Coronary artery (tissue), 2 donors: ENCODE measurements around the gene CLDN1.

Experiments
- DNase-seq: peaks from one replicate; pipeline ENCODE4 v3.0.0-alpha.2; 2017; ENCODE audit warnings: low spot score
- H3K27ac ChIP-seq, 2 donors: fragments of 200-600 bp; sonication (generic); one replicate each; pipeline ENCODE4 v1.5.1; 2016 to 2019
- H3K4me3 ChIP-seq: fragments of 200-600 bp; sonication (generic); 2 replicates; pipeline ENCODE4 v1.5.1; 2016; ENCODE audit warnings: mild to moderate bottlenecking, moderate library complexity
- TF ChIP-seq, protein P1 (sequence below): fragments of 200-600 bp; sonication (generic); IDR thresholded peaks from one replicate; pipeline ENCODE4 v1.5.1; 2019; ENCODE audit warnings: antibody characterized with exemption

CLDN1 gene

DNA sequence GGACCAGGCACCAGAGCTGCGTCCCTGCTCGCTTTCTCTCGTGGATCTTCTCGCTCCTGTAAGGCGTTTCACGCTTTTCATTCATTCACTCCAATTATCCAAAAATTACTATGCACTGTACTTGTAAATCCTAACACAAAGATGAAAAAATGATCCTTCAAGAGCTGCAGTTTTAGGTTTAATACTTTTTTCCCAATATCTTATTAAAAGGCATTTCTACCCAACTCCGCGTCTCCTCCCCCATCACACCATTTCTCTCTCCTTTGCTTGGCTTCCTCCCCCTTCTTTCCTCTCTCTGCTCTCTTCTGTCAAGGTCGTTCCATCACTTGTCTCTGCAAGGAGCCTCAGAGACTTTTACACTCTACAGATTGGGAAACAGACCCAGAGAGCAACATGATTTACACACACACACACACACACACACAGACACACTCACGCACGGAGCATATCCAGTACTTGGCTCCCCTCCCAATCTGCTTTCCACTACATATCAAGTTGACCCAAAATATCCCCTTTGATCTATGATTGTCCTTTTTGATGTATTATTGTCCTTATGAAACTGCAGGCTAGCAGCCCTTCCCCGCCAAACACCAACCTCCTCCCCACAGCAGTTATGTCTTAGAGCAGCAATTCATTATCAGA is 479 bp upstream of the CLDN1 start:
- TF ChIP-seq, protein P1, sequence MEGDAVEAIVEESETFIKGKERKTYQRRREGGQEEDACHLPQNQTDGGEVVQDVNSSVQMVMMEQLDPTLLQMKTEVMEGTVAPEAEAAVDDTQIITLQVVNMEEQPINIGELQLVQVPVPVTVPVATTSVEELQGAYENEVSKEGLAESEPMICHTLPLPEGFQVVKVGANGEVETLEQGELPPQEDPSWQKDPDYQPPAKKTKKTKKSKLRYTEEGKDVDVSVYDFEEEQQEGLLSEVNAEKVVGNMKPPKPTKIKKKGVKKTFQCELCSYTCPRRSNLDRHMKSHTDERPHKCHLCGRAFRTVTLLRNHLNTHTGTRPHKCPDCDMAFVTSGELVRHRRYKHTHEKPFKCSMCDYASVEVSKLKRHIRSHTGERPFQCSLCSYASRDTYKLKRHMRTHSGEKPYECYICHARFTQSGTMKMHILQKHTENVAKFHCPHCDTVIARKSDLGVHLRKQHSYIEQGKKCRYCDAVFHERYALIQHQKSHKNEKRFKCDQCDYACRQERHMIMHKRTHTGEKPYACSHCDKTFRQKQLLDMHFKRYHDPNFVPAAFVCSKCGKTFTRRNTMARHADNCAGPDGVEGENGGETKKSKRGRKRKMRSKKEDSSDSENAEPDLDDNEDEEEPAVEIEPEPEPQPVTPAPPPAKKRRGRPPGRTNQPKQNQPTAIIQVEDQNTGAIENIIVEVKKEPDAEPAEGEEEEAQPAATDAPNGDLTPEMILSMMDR = no peak
- peak overlapping the region; percentile 75 for H3K4me3 ChIP-seq
- DNase-seq = no peak
- H3K27ac ChIP-seq = no peak overlapping the region

DNA sequence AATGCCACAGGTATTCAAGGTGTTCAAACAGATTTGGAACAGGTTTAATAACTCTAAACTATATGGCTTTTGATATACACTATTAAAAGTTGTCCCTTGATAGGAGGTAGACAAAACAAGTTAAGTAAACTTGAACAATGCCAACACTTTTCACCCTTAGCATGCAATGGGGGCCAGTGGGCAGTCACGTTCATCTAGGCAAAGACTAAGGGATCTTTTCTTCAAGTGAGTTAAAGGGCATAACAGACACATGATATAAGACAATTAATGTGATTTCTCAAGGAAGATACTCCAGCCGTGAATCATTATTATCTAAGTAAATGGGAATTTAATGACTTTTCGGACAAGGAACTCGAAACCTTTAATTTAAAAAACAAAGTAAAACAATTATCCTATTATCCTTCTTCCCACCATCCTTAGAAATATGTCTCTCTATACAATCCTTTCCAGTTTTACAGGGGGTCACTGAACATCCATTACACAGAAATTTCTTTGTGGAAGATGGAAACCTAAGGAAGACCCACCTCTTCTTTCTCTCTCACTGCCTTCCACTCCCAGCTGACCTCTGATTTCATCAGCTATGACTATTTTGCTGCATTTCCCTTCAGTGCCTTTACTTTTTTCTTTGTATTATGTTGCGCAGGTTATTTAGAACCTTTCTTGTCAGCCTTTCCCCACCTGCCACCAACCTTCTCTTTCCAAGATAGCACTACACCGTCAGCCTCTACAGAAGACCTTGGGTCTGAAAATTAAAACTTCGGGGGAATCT is 1.5 kb downstream of the CLDN1 start:
- Histone ChIP-seq H3K27ac (no peak overlapping the region), H3K4me3 (no peak overlapping the region)
- no peak for DNase-seq
- TF ChIP-seq, protein P1 = no peak

DNA sequence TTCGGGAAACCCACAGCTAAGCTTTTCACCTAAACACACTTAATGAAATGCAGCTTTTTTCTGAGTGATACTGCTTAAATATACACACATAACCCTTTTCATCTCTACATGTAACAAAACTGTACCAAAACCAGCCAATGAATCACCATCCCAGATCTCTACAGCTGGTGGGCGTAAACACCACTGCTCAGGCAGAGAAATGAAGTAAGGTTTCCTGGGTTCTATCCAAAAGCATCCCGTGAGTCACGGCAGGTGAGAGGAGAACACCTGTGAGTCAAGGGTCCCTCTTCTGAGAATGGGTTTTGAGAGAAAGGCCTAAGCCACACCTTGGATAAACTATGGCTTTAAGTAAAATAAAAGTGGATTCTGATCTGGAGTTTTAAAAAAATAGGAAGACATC is 2.6 kb downstream of the CLDN1 start:
- no peak for DNase-seq
- no peak overlapping the region for H3K4me3 ChIP-seq
- no peak overlapping the region for H3K27ac ChIP-seq
- TF ChIP-seq, protein P1 = no peak

DNA sequence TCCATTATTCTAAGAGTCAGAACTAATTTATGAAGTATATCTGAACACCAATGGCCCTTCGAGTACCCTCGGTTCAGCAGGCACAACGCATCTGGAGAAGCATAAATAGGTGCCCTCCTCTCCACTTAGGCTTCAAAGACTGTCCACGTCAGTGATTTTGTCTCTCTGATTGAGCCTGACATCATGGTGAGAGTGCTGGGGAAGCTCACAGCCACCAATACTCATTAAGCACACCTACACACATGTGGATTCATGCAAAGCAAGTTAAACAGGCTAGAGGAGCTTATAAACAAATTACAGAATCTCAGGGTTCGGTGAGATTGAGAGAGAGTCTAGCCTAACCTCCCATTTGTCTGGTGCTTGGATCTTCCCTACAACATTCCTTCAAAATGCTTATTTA is 3.6 kb downstream of the CLDN1 start:
- Histone ChIP-seq H3K27ac (no peak overlapping the region), H3K4me3 (no peak overlapping the region)
- no peak for DNase-seq
- TF ChIP-seq, protein P1 = no peak

DNA sequence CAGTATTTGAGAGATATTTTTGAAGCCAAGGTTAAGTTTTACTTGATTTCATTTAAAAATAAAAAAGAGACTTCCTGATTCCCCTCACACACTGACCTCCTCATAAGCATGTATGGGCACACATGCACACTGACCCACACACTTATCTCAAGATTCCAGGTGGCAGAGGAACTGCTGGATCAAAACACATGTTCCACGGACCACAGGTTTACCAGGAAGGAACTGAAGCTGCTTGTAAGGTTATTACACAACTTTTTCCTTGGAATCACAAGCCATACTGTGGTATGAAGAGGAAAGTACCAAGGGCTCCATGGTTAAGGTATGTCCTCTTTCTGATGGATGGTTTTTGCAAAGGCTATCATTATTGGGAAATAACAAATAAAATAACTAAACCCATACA is 7.5 kb downstream of the CLDN1 start:
- Histone ChIP-seq H3K27ac (no peak overlapping the region), H3K4me3 (no peak overlapping the region)
- TF ChIP-seq, protein P1 = no peak
- DNase-seq = no peak

DNA sequence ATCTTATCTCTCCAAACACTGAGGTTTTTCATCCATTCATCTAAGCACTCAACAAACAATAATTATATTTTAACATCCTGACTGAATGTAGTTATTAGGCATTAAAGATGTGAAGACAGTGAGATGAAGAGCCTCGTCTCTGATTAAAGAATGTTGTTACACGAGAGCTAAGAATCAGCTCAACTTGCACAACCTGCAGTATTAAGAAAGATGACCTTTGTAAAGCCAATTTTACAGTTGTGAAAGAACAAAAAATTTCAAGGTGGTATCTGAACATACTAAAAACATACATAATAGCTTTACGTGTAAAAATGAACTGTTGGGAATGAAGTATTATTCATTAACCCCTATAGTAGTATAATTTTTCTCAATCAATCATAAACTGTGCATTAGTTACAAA is 12.8 kb downstream of the CLDN1 start:
- TF ChIP-seq, protein P1 = no peak
- H3K4me3 ChIP-seq = no peak overlapping the region
- no peak for DNase-seq
- H3K27ac ChIP-seq = no peak overlapping the region

DNA sequence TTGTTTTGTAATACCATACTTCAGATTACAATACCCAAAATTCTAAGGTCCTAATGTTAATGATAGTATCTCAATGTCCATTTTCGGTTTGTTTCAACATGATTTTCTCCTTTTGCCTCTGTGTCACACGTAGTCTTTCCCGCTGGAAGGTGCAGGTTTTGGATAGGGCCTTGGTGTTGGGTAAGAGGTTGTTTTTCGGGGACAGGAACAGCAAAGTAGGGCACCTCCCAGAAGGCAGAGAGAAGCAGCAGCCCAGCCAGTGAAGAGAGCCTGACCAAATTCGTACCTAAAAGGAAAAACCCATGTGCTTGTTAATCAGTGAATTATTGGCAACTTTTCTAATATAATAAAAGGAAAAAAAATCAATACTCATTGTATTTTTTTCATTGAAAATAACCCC is 14.1 kb downstream of the CLDN1 start:
- Histone ChIP-seq H3K27ac (no peak overlapping the region), H3K4me3 (no peak overlapping the region)
- DNase-seq = no peak
- TF ChIP-seq, protein P1 = no peak
